GM19043 (cell line): ENCODE measurements around the gene ENO3.

ENCODE experiments used
- ATAC-seq: cut with Tn5 transposase; IDR thresholded peaks from one replicate; pipeline ENCODE4 v1.9.1; 2021; ENCODE audit warnings: low read depth; ENCODE audit not compliant: unreplicated experiment

The ENO3 gene

GRCh38 chr17:4949321-4950074 is 1.4 kb upstream of the ENO3 start:
- ATAC-seq = peak; percentile 35

DNA sequence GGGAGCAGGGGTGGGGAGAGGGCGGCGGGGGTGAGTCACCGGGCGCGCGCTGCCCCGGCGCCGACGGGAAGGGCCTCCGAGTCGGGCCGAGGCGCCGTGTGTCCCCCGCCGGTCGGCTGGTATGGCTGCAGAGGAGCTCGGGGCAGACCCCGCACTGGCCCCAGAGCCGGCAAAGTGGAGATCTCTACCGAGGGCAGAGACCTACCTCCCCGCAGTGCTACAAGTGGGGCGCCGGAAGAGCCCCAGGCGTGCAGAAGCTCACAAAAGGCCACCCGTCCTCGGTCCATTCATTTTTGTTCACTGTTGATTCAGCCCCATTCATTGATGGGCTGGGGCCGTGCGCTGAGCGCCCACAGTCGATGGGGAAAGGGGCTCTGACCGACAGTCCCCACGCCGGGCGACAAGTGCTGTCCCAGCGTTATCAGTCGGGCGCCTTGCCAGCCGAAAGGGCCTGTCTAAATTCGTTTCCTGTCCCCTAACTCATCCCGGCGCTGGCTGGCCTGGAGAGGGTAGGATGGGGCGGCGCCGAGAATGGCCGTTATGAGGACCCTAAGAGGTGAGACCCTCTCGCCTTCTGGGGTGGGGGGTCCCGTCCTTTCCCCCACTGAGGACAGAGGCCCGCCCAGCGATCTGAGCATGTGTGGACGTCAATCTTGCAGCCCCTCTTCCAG is 709 bp upstream of the ENO3 start:
- ATAC-seq = no peak

- no peak for ATAC-seq
Observed at GRCh38 chr17:4951486-4951885, 567 bp downstream of the ENO3 start.

GRCh38 chr17:4953451-4953961 is 2.6 kb downstream of the ENO3 start:
- ATAC-seq = no peak

DNA sequence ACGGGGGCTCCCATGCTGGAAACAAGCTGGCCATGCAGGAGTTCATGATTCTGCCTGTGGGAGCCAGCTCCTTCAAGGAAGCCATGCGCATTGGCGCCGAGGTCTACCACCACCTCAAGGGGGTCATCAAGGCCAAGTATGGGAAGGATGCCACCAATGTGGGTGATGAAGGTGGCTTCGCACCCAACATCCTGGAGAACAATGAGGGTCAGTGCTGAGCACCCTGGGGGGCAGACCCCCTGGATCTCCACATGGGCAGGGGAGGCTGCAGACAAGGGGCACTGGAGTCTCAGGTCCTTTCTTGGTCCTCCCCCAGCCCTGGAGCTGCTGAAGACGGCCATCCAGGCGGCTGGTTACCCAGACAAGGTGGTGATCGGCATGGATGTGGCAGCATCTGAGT is 4.2 kb downstream of the ENO3 start:
- ATAC-seq = no peak

- no peak for ATAC-seq
Observed at GRCh38 chr17:4956493-4957061, 5.7 kb downstream of the ENO3 start.

DNA sequence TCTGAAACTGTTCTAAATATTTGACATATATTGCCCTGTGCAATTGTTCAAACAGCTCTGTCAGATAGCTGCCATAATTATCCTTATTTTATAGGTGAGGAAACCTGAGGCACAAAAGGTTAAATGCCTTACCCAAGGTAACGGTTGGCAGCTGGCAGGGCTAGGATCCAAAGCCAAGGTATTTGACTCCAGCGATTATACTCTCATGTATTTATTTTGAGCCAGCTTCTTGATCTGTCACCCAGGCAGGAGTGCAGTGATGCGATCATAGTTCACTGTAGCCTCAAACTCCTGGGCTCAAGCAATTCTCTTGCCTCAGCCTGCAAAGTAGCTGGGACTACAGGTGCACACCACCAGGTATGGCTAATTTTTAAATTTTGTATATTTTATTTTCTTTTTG is 7.2 kb downstream of the ENO3 start:
- no peak for ATAC-seq

DNA sequence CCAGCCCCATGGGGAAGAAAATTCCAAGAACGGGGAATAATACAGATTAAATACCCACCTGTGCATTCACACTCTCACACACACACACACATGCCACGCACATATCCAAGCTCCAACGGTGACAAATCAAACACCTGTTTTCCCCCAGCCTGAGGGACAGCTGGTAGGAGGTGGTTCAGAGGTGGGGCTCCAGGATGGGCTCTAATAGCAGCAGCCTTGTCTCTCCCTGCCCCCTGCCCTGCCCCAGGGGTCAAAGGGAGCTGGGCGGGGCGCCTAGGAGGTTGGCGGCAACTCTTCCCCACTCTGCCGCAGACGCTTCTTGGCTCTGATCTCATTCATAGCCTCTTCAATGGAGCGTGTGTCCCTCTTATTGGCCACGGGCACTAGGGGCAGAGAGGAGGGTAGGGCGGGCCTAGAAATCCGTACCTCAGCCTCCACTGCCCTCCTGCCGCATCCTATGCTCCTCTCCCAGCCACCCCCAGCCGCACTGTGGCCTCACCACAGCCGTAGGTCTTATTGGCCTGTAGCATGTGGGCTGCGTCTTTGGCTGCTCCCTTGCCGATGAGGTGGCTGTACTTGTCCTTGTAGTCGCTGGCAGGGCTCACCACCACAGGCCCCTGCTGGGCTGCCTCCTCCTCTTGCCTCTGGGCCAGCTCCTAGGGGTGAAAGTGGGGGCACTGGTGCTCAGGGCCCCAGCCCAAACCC is 8.5 kb downstream of the ENO3 start:
- ATAC-seq = no peak

- ATAC-seq = no peak
Observed at GRCh38 chr17:4960279-4960922, 9.5 kb downstream of the ENO3 start.

- ATAC-seq = no peak
Observed at GRCh38 chr17:4965311-4965986, 14.5 kb downstream of the ENO3 start.

- ATAC-seq = peak; percentile 76
Observed at GRCh38 chr17:4966844-4967538, 16.1 kb downstream of the ENO3 start.

GRCh38 chr17:4967539-4968485 is 16.9 kb downstream of the ENO3 start, which contains the start of gene SPAG7:
Gene SPAG7 (minus strand): TSS chr17:4967817. CDS start chr17:4967804, 13 bp downstream.
- peak; percentile 51 for ATAC-seq

DNA sequence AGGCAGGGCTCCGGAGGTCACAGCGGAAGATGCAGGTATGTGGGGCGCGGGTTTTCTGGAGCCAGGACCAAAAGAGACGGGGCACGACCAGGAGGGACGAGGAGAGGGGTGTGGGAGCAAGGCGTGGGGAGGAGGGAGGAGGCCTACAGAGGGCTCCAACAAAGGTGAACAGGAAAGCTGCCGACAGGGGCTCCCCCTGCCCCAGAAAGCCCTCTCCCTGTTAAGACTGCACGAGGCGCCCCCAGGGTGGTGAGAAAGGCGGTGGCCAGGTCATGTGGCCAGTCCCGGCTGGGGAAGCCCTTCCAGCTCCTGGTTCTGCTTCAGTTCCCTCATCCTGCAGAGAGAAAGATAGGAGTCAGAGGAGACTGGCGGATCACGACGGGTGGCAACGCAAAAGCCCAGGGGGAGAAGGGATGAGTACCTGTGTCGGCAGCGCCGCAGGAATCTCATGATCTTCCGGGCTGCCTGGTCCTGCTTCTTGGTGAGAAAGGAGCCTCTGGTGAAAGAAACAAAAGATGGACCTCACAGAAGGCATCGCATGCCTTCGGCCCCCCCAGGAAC is 17.6 kb downstream of the ENO3 start:
- ATAC-seq = no peak

DNA sequence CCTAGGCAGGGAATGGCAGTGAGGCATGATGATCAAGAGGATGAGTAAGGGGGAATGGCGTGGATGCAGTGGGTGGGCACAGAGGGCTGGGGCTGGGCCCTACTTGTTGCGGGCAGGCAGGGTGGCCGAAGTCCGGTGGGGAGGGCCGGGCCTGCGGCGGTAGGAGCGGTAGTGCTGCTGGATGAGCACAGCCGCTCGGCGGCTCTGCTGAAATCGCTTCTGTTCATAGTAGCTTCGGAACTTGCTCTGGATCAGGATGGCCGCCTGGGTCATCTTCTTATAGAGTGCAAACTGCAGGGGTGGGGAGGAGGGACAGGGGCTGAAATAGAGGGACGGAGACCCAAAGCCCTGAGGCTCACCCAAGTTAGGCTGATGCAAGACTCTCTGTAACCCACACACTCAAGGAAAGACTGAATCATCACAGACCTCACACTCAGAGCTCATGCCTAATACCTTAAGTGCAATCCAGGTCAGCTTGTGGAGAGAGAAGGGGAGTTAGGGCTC is 18.2 kb downstream of the ENO3 start:
- ATAC-seq = no peak

DNA sequence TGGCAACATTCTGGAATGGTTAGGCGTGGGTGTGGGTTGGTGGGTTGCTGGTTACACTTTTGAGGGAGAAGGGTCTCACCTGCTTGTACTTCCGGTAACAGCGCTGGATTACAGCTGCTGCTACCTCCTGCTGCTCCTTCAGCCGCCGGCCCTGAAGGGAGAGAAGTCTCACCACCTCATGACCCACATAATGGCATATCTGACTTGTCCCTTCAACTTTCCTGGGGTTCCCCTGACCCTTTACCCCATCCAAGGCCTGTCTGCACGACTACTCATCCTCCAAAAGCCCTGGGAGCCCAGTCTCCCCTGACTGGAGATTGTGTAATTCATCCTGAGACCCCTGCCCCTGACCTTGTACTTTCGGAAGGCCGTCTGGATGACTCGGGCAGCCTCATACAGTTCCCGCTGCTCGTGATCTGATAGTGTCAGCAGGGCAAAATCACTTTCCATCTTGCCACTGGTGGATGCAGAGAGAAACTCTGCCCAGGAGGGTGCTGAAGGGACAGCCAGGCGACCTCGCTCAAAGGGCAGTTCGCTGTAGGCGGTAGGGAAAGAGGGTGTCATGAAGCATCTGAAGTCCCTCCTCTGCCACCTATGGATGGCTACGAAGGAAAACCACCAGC is 18.7 kb downstream of the ENO3 start:
- no peak for ATAC-seq

- no peak for ATAC-seq
Observed at GRCh38 chr17:4970273-4970672, 19.4 kb downstream of the ENO3 start.

DNA sequence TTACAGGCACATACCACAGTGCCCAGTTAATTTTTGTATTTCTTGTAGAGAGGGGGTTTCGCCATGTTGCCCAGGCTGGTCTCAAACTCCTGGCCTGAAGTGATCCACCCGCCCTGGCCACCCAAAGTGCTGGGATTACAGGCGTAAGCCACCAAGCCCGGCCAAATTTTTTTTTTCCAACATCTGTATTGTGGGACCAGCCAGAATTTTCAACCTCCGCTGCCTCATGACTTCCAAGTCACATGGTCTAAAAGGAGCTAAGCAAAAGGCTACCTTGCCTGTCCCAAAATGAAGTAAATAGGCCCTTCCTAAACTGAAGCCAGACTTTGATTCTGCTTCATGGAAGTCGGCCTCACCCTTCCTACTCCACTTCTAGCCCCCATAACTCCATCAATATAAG is 20.9 kb downstream of the ENO3 start:
- no peak for ATAC-seq
